C4-2B (cell line): ENCODE data around the gene SSH3.

Experiments
- ZFX ChIP-seq: fragments of 450-650 bp; IDR thresholded peaks from 2 replicates; pipeline ENCODE4 v1.6.1; 2017
- TF ChIP-seq, protein P1 (sequence below): fragments of 450-650 bp; conservative IDR thresholded peaks from 2 replicates; pipeline ENCODE4 v1.5.1; 2017; ENCODE audit warnings: mild to moderate bottlenecking

DNA sequence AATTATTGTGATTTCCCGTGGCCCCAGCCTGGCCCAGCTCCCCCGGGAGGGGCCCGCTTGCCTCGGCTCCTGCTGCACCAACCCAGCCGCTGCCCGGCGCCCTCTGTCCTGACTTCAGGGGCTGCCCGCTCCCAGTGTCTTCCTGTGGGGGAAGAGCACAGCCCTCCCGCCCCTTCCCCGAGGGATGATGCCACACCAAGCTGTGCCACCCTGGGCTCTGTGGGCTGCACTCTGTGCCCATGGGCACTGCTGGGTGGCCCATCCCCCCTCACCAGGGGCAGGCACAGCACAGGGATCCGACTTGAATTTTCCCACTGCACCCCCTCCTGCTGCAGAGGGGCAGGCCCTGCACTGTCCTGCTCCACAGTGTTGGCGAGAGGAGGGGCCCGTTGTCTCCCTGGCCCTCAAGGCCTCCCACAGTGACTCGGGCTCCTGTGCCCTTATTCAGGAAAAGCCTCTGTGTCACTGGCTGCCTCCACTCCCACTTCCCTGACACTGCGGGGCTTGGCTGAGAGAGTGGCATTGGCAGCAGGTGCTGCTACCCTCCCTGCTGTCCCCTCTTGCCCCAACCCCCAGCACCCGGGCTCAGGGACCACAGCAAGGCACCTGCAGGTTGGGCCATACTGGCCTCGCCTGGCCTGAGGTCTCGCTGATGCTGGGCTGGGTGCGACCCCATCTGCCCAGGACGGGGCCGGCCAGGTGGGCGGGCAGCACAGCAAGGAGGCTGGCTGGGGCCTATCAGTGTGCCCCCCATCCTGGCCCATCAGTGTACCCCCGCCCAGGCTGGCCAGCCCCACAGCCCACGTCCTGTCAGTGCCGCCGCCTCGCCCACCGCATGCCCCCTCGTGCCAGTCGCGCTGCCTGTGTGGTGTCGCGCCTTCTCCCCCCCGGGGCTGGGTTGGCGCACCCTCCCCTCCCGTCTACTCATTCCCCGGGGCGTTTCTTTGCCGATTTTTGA, 17.5 kb upstream of the SSH3 start:
- TF ChIP-seq, protein P1, sequence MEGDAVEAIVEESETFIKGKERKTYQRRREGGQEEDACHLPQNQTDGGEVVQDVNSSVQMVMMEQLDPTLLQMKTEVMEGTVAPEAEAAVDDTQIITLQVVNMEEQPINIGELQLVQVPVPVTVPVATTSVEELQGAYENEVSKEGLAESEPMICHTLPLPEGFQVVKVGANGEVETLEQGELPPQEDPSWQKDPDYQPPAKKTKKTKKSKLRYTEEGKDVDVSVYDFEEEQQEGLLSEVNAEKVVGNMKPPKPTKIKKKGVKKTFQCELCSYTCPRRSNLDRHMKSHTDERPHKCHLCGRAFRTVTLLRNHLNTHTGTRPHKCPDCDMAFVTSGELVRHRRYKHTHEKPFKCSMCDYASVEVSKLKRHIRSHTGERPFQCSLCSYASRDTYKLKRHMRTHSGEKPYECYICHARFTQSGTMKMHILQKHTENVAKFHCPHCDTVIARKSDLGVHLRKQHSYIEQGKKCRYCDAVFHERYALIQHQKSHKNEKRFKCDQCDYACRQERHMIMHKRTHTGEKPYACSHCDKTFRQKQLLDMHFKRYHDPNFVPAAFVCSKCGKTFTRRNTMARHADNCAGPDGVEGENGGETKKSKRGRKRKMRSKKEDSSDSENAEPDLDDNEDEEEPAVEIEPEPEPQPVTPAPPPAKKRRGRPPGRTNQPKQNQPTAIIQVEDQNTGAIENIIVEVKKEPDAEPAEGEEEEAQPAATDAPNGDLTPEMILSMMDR: no peak
- TF ChIP-seq ZFX: no peak
